Gastroesophageal sphincter (tissue), 4 donors: ENCODE measurements around the gene PSMD1. TPM values are rescaled to one million over a fixed set of nuclear protein-coding genes. Genes with fewer than 3 reads are reported as not detected.

Source experiments
- ATAC-seq: fragments of 150-250 bp; one replicate; pipeline ENCODE4 v1.9.1; 2016; ENCODE audit warnings: mild to moderate bottlenecking, moderate library complexity
- H3K27ac ChIP-seq, 4 donors: fragments of 200-600 bp; sonication (generic) in 3 of 4; 1 replicate in 3 of 4; 2 replicates in 1 of 4; pipeline ENCODE4 v1.5.1; 2016 to 2019
- H3K27me3 ChIP-seq: fragments of 200-600 bp; sonication (generic); one replicate; pipeline ENCODE4 v1.5.1; 2019
- H3K36me3 ChIP-seq, 2 donors: fragments of 200-600 bp; sonication (generic); one replicate each; pipeline ENCODE4 v1.5.1; 2019; ENCODE audit warnings: control low read depth in 1 of 2
- H3K4me1 ChIP-seq, 3 donors: fragments of 200-600 bp; sonication (generic); 1 replicate in 2 of 3; 2 replicates in 1 of 3; pipeline ENCODE4 v1.5.1; 2016 to 2019; ENCODE audit warnings: control low read depth in 2 of 3
- H3K4me3 ChIP-seq, 2 donors: fragments of 200-600 bp; sonication (generic); one replicate each; pipeline ENCODE4 v1.5.1; 2019; ENCODE audit warnings: mild to moderate bottlenecking in 1 of 2, moderate library complexity in 1 of 2
- H3K9me3 ChIP-seq, 3 donors: fragments of 200-600 bp; sonication (generic); one replicate each; pipeline ENCODE4 v1.5.1; 2017 to 2019; ENCODE audit warnings: control low read depth in 2 of 3
- EP300 ChIP-seq: sonication (generic); formaldehyde crosslinking; IDR thresholded peaks from one replicate; pipeline ENCODE4 v1.6.1; 2017; ENCODE audit warnings: antibody characterized with exemption, mild to moderate bottlenecking
- POLR2A ChIP-seq, 2 donors: fragments of 450-650 bp; IDR thresholded peaks; one replicate each; pipeline ENCODE4 v1.6.1; 2017; ENCODE audit warnings: antibody characterized with exemption in 2 of 2, mild to moderate bottlenecking in 2 of 2, moderate library complexity in 1 of 2
- POLR2AphosphoS5 ChIP-seq: sonication (generic); formaldehyde crosslinking; IDR thresholded peaks from one replicate; pipeline ENCODE4 v1.6.1; 2017; ENCODE audit warnings: antibody characterized with exemption
- WGBS, 2 donors: methylation state at CpG; one replicate each; pipeline ENCODE4 v1.1.5; 2018; ENCODE audit warnings: low coverage in 1 of 2; 5-methylcytosine and 5-hydroxymethylcytosine counted together
- total RNA-seq, 4 donors: library from RNA; depleted of rRNA; stranded (reverse); fragments of >200 nt; gene quantifications; one replicate each; pipeline ENCODE4 v1.1.0, GENCODE V29; 2016
- TF ChIP-seq, protein P1 (sequence below), 4 experiments: fragments of 200-600 bp in 2 of 4; fragments of 450-650 bp in 2 of 4; sonication (generic) in 1 of 4; IDR thresholded peaks; one replicate each; pipeline ENCODE4 v1.5.1; 2017 to 2019; ENCODE audit warnings: antibody characterized with exemption in 4 of 4, mild to moderate bottlenecking in 2 of 4, moderate library complexity in 2 of 4

PSMD1 gene
- total RNA-seq, 4 donors from 2014 or later = 58.8 to 93.4 (median 65.9) TPM

DNA sequence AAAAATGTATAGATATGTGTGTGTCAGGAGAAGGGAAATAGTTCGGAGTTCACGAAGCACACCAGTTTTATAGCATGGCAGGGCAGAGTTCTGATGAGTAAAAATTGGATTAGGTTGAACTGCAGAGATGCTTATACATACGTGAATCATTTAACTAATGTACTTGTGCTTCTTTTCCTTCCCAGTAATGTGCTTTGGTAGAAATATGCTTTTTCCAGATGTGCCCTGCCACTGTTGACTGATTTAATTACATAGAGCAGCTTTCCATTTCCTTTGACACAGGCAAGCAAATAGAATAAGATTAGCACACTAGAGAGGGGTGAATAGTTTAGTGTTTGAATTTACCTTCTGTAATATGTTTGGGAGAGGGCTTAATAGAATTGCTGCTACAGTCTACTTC lies 112.8 kb downstream of the PSMD1 start:
- Histone ChIP-seq H3K27ac (peak overlapping the region in 3 of 4 donors; percentile 22 to 53 (median 50)), H3K36me3 (peaks cover 8 to 68% of the 10 kb centered on the region in 2 donors), H3K4me1 (peaks cover 0 to 18% (median 7%) of the 10 kb centered on the region in 3 donors), H3K9me3 (no peaks in the 10 kb centered on the region), H3K4me3 (no peak overlapping the region), H3K27me3 (no peaks in the 10 kb centered on the region)
- ATAC-seq = no peak
- TF ChIP-seq EP300 (no peak), POLR2A (IDR thresholded peaks at IDR 0.05) (no peak), POLR2AphosphoS5 (no peak)
- TF ChIP-seq, protein P1, sequence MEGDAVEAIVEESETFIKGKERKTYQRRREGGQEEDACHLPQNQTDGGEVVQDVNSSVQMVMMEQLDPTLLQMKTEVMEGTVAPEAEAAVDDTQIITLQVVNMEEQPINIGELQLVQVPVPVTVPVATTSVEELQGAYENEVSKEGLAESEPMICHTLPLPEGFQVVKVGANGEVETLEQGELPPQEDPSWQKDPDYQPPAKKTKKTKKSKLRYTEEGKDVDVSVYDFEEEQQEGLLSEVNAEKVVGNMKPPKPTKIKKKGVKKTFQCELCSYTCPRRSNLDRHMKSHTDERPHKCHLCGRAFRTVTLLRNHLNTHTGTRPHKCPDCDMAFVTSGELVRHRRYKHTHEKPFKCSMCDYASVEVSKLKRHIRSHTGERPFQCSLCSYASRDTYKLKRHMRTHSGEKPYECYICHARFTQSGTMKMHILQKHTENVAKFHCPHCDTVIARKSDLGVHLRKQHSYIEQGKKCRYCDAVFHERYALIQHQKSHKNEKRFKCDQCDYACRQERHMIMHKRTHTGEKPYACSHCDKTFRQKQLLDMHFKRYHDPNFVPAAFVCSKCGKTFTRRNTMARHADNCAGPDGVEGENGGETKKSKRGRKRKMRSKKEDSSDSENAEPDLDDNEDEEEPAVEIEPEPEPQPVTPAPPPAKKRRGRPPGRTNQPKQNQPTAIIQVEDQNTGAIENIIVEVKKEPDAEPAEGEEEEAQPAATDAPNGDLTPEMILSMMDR (IDR thresholded peaks at IDR 0.05) = no peak
- WGBS, 2 donors = 64 to 74% methylated on average over 2 to 3 of the region's 3 CpGs

DNA sequence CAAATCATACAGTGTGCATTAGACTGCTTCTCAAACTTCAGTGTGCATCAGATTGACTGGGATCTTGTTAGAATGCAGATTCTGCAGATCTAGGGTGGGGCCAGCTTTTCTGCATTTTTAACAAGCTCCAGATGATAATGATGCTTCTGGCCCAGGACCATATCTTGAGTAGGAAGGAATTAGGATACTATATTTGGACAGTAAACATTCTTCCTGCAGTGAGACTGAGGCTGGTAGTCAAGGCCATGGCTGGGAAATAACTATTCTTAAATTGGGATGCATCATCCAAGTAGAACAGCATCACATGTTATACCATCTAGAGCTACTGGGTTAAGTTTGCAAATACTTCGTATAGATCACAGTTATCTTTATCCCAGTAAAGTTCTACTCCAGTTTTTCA lies 113.4 kb downstream of the PSMD1 start:
- Histone ChIP-seq H3K36me3 (peaks cover 8 to 71% of the 10 kb centered on the region in 2 donors), H3K27ac (peak overlapping the region in 3 of 4 donors; percentile 22 to 53 (median 50)), H3K9me3 (no peaks in the 10 kb centered on the region), H3K4me3 (no peak overlapping the region), H3K27me3 (no peaks in the 10 kb centered on the region), H3K4me1 (peaks cover 0 to 22% (median 7%) of the 10 kb centered on the region in 3 donors)
- TF ChIP-seq POLR2A (IDR thresholded peaks at IDR 0.05) = no peak
- TF ChIP-seq, protein P1 (IDR thresholded peaks at IDR 0.05) = no peak
- no peak for TF ChIP-seq EP300
- WGBS, 2 donors = 41 to 44% methylated on average over 1 of the region's 1 CpG
- no peak for ATAC-seq

DNA sequence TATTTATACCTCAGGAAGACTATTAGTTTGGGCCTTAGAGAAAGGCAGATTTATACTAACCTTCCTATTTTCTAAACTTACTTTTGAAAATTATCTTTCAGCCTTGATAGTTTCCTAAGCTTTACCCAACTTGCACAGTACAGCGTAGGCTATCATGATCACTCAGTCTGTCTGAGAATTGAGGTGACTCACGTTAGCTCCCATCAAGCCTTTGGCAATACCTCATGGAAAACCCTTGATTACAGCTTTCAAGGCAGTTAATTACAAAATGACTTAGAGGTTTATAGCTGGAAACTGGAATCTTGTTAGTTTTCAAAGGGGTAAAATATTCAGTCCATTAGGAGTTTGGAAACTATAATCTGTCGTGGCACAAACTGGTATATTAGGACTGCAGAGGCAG lies 115.4 kb downstream of the PSMD1 start:
- TF ChIP-seq POLR2A (IDR thresholded peaks at IDR 0.05) (no peak), POLR2AphosphoS5 (peak; percentile 11)
- Histone ChIP-seq H3K36me3 (peaks cover 0 to 65% of the 10 kb centered on the region in 2 donors), H3K4me3 (no peak overlapping the region), H3K4me1 (peaks cover 0 to 22% (median 7%) of the 10 kb centered on the region in 3 donors), H3K9me3 (no peaks in the 10 kb centered on the region), H3K27ac (no peak overlapping the region), H3K27me3 (no peaks in the 10 kb centered on the region)
- no peak for ATAC-seq
- WGBS, 2 donors = 67 to 87% methylated on average over 2 to 3 of the region's 3 CpGs

DNA sequence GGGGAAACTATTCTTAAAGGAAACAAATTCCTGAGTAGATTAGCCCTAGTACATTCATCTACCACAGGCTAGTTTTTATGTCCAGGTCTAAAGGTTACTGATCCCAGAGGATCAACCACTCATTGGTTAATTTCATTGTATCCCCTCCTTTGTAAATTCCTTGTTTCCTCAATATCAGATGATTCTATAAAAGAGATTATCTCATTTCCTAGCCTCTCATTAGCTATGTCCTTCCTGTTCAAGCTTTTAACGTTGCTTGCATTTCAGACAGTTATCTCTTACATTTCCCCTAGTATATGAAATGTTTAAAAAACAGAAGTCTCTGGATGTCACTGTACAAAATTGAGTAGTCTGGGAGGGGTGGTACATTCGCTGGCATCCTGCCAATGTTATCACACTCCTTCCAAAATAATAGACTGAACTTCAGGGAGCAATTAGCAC lies 117.6 kb downstream of the PSMD1 start:
- 0 to 20% methylated on average over 2 of the region's 2 CpGs for WGBS, 2 donors
- Histone ChIP-seq H3K4me3 (no peak overlapping the region), H3K4me1 (peaks cover 0 to 22% (median 7%) of the 10 kb centered on the region in 3 donors), H3K9me3 (no peaks in the 10 kb centered on the region), H3K36me3 (peaks cover 0 to 53% of the 10 kb centered on the region in 2 donors), H3K27ac (no peak overlapping the region), H3K27me3 (no peaks in the 10 kb centered on the region)
- no peak for ATAC-seq
- TF ChIP-seq POLR2A (IDR thresholded peaks at IDR 0.05) (no peak), POLR2AphosphoS5 (no peak), EP300 (no peak)
- TF ChIP-seq, protein P1 (IDR thresholded peaks at IDR 0.05) = no peak

DNA sequence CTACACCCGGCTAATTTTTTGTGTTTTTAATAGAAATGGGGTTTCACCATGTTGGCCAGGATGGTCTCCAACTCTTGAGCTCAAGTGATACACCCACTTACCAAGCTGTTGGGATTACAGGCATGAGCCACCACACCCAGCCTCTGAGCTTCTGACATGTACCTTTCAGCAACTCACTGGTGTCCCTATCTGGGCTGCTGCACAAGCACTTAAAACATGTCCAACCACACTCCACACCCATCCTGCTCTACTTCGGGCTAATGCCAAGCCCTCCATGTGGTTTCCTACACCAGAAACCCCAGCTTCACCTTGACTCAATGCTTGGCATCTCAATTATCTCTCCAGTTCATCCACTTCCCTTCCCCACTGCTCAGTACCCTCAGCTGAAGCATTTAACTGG lies 119.4 kb downstream of the PSMD1 start:
- WGBS, 2 donors = 96% methylated on average over 2 of the region's 2 CpGs; no CpG with 5 or more reads in 1 of the 2 donors
- TF ChIP-seq POLR2AphosphoS5 (no peak), EP300 (no peak), POLR2A (IDR thresholded peaks at IDR 0.05) (no peak)
- TF ChIP-seq, protein P1 (IDR thresholded peaks at IDR 0.05) = no peak
- H3K9me3 ChIP-seq = no peaks in the 10 kb centered on the region
- peaks cover 0 to 12% (median 0%) of the 10 kb centered on the region in 3 donors for H3K4me1 ChIP-seq
- H3K27me3 ChIP-seq = no peaks in the 10 kb centered on the region
- peaks cover 0 to 41% of the 10 kb centered on the region in 2 donors for H3K36me3 ChIP-seq
- no peak overlapping the region for H3K27ac ChIP-seq
- H3K4me3 ChIP-seq = no peak overlapping the region
- no peak for ATAC-seq
